Lower leg skin (tissue), 3 donors: ENCODE measurements around the gene LAMA4.
"Not testable (repeated sequence)": the region's sequence is repeated elsewhere in the genome, so short reads cannot be mapped to it uniquely, and the experiment has no call there.

ENCODE experiments used
- POLR2A ChIP-seq, 2 donors: fragments of 450-650 bp; IDR thresholded peaks; one replicate each; pipeline ENCODE4 v1.6.1; 2016 to 2017; ENCODE audit warnings: antibody characterized with exemption in 2 of 2, mild to moderate bottlenecking in 1 of 2, moderate library complexity in 1 of 2
- TF ChIP-seq, protein P1 (sequence below), 3 donors: fragments of 450-650 bp; IDR thresholded peaks; one replicate each; pipeline ENCODE4 v1.5.1; 2016; ENCODE audit warnings: antibody characterized with exemption in 3 of 3, mild to moderate bottlenecking in 3 of 3, moderate library complexity in 2 of 3

DNA sequence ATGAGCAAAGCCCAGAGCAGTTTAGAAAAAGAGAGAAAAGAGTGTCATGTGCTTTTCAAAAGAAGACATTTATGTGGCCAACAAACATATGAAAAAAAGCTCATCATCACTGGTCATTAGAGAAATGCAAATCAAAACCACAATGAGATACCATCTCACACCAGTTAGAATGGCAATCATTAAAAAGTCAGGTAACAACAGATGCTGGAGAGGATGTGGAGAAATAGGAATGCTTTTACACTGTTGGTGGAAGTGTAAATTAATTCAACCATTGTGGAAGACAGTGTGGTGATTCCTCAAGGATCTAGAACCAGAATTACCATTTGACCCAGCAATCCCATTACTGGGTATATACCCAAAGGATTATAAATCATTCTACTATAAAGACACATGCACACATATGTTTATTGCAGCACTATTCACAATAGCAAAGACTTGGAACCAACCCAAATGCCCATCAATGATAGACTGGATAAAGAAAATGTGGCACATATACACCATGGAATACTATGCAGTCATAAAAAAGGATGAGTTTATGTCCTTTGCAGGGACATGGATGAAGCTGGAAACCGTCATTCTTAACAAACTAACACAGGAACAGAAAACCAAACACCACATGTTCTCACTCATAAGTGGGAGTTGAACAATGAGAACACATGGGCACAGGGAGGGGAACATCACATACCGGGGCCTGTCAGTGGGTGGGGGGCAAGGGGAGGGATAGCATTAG is 54.0 kb downstream of the LAMA4 start:
- TF ChIP-seq, protein P1, sequence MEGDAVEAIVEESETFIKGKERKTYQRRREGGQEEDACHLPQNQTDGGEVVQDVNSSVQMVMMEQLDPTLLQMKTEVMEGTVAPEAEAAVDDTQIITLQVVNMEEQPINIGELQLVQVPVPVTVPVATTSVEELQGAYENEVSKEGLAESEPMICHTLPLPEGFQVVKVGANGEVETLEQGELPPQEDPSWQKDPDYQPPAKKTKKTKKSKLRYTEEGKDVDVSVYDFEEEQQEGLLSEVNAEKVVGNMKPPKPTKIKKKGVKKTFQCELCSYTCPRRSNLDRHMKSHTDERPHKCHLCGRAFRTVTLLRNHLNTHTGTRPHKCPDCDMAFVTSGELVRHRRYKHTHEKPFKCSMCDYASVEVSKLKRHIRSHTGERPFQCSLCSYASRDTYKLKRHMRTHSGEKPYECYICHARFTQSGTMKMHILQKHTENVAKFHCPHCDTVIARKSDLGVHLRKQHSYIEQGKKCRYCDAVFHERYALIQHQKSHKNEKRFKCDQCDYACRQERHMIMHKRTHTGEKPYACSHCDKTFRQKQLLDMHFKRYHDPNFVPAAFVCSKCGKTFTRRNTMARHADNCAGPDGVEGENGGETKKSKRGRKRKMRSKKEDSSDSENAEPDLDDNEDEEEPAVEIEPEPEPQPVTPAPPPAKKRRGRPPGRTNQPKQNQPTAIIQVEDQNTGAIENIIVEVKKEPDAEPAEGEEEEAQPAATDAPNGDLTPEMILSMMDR (IDR thresholded peaks at IDR 0.05), result not testable (repeated sequence)
- TF ChIP-seq POLR2A (IDR thresholded peaks at IDR 0.05), result not testable (repeated sequence)
